ENCODE measurements around the gene PNPLA7.
"Not testable (repeated sequence)": the region's sequence is repeated elsewhere in the genome, so short reads cannot be mapped to it uniquely, and the experiment has no call there.

The PNPLA7 gene

DNA sequence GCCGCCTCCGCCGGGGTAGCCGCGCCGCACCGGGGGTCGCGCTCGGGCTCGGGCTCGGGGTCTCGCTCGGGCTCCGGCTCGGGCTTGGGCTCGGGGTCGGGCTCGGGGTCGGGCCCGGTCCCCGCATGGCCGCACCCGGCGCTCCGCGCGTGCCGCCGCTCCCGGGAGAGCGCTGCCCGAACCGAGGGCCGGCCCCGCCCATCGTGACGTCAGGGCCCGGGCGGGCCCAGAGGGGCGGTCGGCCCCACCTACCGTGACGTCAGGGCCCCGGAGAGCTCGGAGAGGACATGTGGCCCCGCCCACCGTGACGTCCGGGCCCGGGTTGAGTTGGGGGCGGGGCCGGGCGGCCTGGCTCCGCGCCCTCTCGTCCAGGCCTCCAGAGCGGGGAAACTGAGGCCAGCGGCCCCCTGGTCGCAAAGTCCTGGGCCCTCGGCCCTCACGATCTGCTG lies 91.0 kb downstream of the PNPLA7 start, which contains the start of gene NSMF:
NSMF (minus strand) TSS at position 183 of the 449 bp plus-strand sequence. CDS start 232 bp downstream, outside the sequence.
- DNase-seq: peak; percentile 87

DNA sequence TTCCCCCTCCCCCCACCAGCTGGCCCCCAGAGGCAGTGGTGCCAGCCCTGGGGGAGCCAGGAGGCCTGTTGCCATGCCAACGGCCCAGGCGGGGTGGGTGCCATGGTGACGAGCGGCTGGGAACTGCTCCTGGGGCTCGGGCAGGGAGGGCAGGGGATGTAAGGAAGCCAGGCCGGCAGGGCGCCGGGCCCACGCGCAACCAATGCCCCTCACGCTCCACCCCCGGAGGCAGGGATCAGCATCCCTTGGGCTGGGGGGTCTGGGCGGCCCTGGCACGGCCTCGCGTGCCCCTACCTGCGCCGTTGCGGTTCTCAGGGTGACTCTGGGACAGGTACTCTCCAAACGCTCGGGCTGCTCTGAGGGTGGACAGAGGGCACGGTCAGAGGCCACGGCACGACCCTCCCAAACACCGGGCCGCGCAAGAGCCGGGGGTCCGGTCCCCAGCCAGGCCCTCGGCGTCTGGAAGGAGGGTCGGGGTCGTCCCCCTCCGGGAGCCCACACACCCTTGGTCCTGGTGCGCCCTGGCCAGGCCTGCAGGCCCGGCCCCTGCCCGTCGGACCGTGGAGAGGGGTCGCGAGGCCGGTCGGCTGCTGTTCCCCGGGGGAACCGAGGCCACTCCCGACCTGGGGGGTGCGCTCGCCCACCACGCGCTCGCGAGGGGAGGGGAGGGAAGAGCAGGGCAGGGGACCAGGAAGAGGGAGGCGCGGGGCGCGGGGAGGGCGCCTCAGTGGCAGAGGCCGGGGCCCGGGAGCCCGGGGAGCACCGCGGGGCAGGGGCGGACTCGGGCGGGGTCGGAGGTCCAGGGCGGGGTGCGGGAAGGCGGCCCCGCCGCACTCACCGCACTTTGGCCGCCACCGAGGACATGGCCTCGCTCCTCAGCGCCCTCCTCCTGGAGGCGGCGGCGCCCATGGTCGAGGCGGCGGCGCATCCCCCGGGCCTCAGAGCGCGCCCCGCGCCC lies 91.7 kb downstream of the PNPLA7 start:
- DNase-seq: no peak

- no peak for DNase-seq
Measured at GRCh38 chr9:137457406-137458193, 92.6 kb downstream of the PNPLA7 start.

- no peak for DNase-seq
Measured at GRCh38 chr9:137456864-137457405, 93.3 kb downstream of the PNPLA7 start.

DNA sequence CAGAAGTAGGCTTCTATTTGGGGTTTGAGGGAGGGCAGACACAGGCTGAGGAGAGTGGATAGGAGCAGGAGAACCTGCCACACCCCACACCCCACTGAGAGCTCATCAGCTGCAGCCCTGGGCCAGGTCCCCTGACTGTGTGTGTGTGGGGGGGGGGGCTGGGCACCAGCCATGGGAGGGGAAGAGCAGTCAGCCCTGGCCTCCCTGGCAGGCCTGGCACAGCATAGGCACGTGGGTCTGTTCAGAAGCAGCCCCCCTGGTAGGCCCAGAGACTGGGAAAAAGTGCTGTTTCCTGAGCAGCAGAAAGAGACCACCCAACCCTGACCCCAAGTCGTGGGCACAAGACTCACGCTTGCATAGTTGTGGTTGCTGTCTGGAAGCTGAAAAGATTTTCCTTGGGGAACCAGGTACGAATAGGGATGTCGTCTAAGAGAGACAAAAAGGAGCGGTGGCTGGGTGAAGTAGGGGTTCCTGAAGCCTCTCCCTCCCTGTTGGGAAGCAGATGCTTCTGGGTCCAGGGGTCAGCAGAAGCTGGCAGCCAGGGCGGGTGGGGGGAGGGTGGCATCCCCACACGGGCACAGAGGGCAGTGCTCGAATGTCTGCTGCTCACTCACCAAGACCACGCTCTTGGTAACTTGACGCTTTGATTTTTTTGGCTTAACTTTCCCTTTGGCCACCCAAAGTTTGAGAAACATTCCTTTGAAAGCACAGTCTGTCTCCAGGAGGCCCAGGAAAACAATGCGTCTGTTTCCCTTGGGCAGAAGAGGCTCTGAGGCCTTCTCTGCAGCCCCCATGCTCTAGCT lies 93.9 kb downstream of the PNPLA7 start:
- DNase-seq: no peak

DNA sequence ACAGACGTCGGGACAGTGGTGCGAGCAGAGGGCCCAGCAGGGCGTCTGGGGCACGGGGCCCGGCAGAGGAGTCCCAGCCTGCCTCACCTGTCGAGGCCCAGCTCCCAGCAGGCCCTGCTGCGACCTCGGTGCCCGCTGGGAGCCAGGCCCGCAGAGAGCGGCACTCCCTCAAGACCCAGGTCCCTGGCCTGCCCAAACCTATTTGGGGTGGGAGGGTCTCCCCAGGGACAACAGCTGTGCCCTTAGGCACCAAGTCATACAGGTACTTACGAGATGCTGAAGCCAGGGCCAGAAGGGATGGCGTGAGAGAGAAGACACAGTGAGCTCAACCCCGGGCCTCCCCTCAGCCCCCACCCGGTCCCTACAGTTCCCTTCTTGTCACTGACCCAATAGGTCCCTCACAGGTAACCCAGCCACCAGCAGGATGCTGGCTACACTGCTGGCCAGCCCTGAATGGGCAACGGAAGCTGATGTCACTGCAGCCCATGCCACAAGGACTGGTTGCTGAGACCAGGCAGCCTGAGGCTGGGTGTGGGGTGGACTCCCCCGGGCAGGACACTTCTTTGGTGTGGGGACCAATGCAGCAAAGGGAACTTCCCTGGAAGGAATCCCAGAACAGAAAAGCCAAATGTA lies 94.7 kb downstream of the PNPLA7 start:
- DNase-seq: no peak

DNA sequence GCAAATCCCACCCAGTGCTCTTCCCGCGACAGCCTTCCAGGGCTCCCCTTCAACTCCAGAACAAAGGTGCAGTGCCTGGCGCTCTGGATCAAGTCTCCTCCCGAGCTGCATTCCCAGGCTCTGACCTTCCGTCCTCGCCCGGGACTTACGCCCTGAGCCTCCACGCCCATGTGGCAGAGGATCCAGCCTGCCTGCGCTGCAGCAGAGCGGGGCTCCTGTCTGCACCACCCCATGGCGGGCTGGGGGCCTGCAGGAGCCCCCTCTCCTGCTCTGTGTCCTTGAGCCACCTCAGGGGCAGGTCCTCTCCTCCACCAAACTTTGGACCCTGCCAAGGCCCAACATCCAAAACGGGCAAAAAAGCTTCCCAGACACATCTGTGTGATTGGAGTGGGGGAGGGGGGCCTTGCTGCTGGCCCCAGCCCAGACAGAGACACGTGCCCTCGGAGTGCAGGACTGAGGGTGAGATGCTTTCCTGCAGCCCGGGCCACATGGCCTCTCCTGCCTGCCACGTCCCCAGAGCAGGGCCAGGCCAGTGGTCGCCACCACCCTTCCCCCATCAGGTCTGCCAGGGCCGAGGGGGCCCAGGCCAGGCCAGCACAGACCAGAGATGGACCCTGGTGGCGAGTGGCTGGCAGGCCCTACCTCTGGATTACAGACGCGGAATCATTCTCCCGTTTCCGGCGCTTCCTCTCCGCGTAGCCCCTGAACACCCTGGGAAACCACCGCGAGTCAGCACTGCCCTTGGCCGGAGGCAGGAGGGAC lies 95.4 kb downstream of the PNPLA7 start:
- no peak for DNase-seq

- no peak for DNase-seq
Measured at GRCh38 chr9:137454145-137454596, 96.0 kb downstream of the PNPLA7 start.

DNA sequence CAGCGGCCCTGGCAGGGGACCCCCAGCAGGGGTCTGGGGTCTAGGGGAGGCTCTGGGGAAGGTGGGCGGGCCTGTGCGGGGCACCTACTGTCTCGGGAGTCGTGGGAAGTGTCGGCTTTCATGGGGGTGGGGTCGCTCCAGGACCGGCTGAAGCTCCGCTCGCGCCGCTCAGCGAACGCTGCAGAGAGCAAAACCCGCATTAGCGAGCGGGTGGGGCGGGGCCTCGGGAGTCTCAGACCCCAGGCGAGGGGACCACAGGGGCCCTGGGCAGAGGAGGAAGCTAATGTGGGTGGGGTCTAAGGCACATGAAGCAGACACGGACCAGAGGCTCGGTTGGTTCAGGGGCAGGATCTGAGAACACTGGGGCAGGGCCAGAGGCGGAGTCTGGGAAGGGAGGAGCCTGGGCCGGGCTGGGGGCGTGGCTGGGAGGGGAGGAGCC lies 96.5 kb downstream of the PNPLA7 start:
- DNase-seq: peak; percentile 25

DNA sequence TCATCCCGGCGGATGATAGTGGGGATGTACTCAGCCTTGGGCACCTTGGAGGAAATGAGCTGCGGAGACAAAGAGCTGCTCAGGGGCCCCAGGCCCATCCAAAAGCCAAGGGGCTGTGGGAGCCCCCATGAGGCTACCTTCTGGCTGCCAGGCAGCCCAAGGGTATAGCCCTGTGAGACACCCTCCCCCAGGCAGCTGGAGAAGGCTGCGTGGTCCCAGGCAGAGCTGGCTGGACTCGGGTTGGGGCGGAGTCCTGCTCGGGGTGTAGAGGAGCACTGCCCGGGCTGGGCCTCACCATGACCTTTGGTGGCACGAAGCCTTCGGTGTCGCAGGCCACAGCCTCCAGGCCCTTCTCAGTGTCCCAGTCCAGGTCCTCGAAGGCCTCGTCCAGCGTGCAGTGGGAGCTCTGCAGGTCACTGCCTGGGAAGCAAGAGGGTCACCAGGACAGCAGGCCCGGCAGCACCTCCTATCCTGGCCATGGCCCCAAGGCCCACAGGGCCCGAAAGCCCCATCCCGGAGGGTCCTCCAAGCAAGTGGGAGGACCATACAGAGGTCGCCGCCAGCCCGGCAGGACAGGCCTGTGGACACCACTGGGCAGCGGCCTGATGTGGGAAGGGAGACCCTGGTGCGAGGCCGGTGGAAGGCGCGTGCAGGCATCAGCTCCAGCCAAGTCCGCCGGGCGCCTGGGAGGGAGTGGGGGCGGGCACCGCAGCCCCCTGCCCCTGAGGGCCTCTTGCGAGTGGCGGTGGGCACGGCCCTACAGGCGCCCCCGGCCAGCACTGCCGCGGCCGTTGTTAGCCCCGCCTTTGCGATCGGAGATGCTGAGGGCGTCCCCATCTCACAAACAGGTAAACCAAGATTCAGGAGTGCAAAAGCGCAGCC lies 97.2 kb downstream of the PNPLA7 start:
- no peak for DNase-seq

- no peak for DNase-seq
Measured at GRCh38 chr9:137452006-137452760, 98.0 kb downstream of the PNPLA7 start.

GRCh38 chr9:137451264-137452005 lies 98.8 kb downstream of the PNPLA7 start:
- DNase-seq: not testable (repeated sequence)

DNA sequence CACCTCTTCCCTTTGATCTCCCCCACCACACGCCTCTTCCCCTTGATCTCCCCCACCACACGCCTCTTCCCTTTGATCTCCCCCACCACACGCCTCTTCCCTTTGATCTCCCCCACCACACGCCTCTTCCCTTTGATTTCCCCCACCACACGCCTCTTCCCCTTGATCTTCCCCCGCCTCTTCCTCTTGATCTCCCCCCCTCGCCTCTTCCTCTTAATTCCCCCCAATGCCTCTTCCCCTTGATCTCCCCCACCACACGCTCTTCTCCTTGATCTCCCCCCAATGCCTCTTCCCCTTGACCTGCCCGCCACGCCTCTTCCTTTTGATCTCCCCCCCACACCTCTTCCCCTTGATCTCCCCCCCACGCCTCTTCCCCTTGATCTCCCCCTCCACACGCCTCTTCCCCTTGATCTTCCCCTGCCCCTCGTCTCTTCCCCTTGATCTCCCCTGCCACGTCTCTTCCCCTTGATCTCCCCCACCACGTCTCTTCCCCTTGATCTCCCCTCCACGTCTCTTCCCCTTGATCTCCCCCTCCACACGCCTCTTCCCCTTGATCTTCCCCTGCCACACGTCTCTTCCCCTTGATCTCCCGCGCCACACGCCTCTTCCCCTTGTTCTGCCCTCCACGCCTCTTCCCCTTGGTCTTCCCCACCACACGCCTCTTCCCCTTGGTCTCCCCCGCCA lies 99.5 kb downstream of the PNPLA7 start:
- DNase-seq: not testable (repeated sequence)

GRCh38 chr9:137449931-137450538 lies 100.2 kb downstream of the PNPLA7 start:
- DNase-seq: no peak

DNA sequence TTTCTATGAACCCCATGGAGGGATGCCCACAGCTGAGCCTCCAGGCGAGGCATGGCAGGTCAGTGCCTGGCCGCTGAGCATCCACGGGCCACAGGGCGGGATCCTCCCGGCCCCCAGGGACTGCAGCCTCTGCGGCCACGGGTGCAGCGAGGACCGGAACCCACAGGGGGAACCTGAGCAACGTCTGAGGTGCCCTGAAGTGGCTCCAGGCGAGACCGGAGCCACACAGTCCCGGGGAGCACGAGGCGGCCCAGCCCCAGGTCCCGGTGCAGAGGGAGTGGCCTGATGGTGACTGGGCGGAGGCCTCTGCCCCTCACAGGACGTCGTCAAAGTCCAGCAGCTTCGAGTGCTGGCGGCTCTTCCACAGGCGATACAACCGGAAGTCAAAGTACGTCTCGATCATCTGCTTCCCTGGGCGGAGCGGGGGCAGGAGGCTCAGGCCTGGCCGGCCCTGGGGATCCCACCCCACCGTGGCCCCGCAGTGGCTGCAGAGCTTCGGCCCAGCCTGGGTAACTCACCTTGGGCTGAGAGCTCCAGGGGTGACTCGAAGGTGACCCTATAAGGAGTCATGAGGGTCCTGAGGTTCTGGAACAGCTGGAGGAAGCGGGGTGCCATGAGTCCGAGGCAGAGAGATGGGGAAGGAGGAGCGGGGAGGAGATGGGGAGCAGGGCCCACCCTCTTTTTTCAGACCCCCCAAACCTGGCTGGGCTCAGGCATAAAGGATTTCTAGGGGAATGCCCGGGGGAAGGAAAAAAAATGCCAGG lies 100.9 kb downstream of the PNPLA7 start:
- no peak for DNase-seq

DNA sequence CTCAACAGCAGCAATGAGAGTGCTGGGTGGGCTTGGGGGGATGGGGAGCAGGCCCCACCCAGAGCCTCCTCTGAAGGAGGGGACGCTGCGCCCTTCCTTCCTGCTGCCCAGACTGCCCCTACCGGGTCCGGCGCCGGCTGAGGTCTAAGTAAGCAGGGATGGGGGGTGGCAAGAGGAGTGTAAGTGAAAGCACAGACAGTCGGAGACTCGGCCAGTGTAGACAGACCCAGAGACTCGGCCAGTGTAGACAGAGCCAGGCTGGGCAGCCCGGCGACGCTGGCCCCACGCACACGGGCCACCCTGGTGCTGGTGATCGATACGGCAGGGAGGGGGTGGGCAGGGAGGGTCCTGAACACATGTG lies 101.6 kb downstream of the PNPLA7 start:
- no peak for DNase-seq
